Tibial artery (tissue), 4 donors: ENCODE data around the gene LOC101059915.

Source experiments
- DNase-seq, 2 donors: peaks; one replicate each; pipeline ENCODE4 v3.0.0-alpha.2; 2019
- H3K27ac ChIP-seq, 2 donors: fragments of 200-600 bp; sonication (generic) in 1 of 2; 1 replicate in 1 of 2; 2 replicates in 1 of 2; pipeline ENCODE4 v1.5.1; 2018 to 2019; ENCODE audit warnings: mild to moderate bottlenecking in 1 of 2
- H3K27me3 ChIP-seq, 2 donors: fragments of 200-600 bp; sonication (generic) in 1 of 2; one replicate each; pipeline versions ENCODE4 v1.5.1 to v1.6.0; 2016 to 2019
- H3K36me3 ChIP-seq, 3 donors: fragments of 200-600 bp; sonication (generic) in 2 of 3; one replicate each; pipeline ENCODE4 v1.5.1; 2016 to 2019; ENCODE audit warnings: mild to moderate bottlenecking in 2 of 3
- H3K4me1 ChIP-seq, 4 donors: fragments of 200-600 bp; sonication (generic) in 2 of 4; 1 replicate in 3 of 4; 2 replicates in 1 of 4; pipeline ENCODE4 v1.5.1; 2016 to 2019
- H3K4me3 ChIP-seq, 2 donors: fragments of 200-600 bp; sonication (generic) in 1 of 2; 1 replicate in 1 of 2; 2 replicates in 1 of 2; pipeline ENCODE4 v1.5.1; 2018 to 2019; ENCODE audit warnings: mild to moderate bottlenecking in 2 of 2
- H3K9me3 ChIP-seq, 3 donors: fragments of 200-600 bp; sonication (generic) in 1 of 3; one replicate each; pipeline ENCODE4 v1.5.1; 2016 to 2019
- CTCF ChIP-seq, 2 experiments: fragments of 200-600 bp in 1 of 2; fragments of 450-650 bp in 1 of 2; IDR thresholded peaks; one replicate each; pipeline ENCODE4 v1.5.1; 2017 to 2019; ENCODE audit warnings: antibody characterized with exemption in 2 of 2, mild to moderate bottlenecking in 1 of 2, moderate library complexity in 1 of 2
- intact Hi-C: fragments of 100-400 bp; cut with DNase I; formaldehyde crosslinking; loops from one replicate; pipeline ENCODE4 v1.15.0; 2023; ENCODE audit warnings: low total_unique reads

Gene LOC101059915

GRCh38 chrX:71634366-71634765 lies 33.0 kb upstream of the LOC101059915 start:
- H3K27ac ChIP-seq = no peak overlapping the region
- intact Hi-C loops = no loop called here
- no peak overlapping the region for H3K4me3 ChIP-seq
- H3K27me3 ChIP-seq = no peaks in the 10 kb centered on the region
- H3K9me3 ChIP-seq = no peaks in the 10 kb centered on the region
- TF ChIP-seq CTCF (IDR thresholded peaks at IDR 0.05) = no peak
- no peaks in the 10 kb centered on the region for H3K4me1 ChIP-seq
- H3K36me3 ChIP-seq = no peaks in the 10 kb centered on the region
- DNase-seq = no peak

GRCh38 chrX:71636438-71637252 lies 30.7 kb upstream of the LOC101059915 start:
- Histone ChIP-seq H3K27ac (no peak overlapping the region), H3K36me3 (no peaks in the 10 kb centered on the region), H3K9me3 (no peaks in the 10 kb centered on the region), H3K27me3 (no peaks in the 10 kb centered on the region), H3K4me3 (no peak overlapping the region), H3K4me1 (no peaks in the 10 kb centered on the region)
- intact Hi-C loops = no loop called here
- DNase-seq = no peak
- TF ChIP-seq CTCF (IDR thresholded peaks at IDR 0.05) = no peak

DNA sequence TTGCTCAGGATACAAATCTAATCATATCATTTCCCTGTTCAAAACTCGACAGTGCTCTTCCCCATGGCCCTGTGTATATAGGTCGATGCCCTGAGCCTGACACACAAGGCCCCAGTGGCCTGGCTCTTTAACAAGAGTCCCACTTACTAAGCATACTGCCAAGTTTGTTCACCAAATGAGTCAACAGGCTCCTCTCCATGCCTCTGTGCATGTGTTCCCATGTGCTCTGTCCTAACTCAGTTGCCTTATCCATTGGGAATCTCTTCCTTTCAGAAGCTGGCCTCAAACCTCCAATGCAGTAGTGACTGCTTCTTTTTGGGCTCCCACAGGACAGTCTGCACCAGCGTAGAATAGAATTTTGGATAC lies 30.1 kb upstream of the LOC101059915 start:
- intact Hi-C loops = no loop called here
- Histone ChIP-seq H3K27me3 (no peaks in the 10 kb centered on the region), H3K36me3 (no peaks in the 10 kb centered on the region), H3K4me3 (no peak overlapping the region), H3K4me1 (no peaks in the 10 kb centered on the region), H3K27ac (no peak overlapping the region), H3K9me3 (no peaks in the 10 kb centered on the region)
- no peak for TF ChIP-seq CTCF (IDR thresholded peaks at IDR 0.05)
- DNase-seq = no peak

DNA sequence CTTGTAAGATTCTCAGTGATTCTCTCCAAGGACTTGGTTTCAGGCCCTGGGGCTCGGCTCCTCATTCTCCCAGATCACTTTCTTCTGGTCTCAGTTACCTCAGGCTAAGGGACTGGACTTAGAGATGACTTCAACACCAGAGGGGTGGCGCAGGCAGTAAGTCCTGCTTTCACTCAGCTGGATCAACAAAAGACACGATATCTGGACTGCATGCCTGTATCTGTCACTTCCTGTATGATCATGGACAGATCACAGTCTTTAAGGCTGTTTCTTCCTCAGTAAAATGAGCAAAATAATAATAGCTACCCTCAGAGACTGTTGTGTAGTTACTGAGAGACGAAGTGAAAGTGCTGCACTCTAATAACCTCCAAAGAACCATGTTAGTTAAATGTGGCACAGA lies 29.5 kb upstream of the LOC101059915 start:
- H3K27me3 ChIP-seq = no peaks in the 10 kb centered on the region
- H3K4me3 ChIP-seq = no peak overlapping the region
- no peaks in the 10 kb centered on the region for H3K4me1 ChIP-seq
- no peak for DNase-seq
- intact Hi-C loops = no loop called here
- no peak for TF ChIP-seq CTCF (IDR thresholded peaks at IDR 0.05)
- no peaks in the 10 kb centered on the region for H3K36me3 ChIP-seq
- H3K9me3 ChIP-seq = no peaks in the 10 kb centered on the region
- no peak overlapping the region for H3K27ac ChIP-seq

- Histone ChIP-seq H3K36me3 (no peaks in the 10 kb centered on the region), H3K4me3 (no peak overlapping the region), H3K4me1 (no peaks in the 10 kb centered on the region), H3K27me3 (no peaks in the 10 kb centered on the region), H3K9me3 (no peaks in the 10 kb centered on the region), H3K27ac (no peak overlapping the region)
- TF ChIP-seq CTCF (IDR thresholded peaks at IDR 0.05) = no peak
- intact Hi-C loops = no loop called here
- DNase-seq = no peak
Observed at GRCh38 chrX:71638409-71638808, 28.9 kb upstream of the LOC101059915 start.
